GM12878 (cell line): ENCODE measurements around the gene PHF3.
A peak's percentile ranks its signal among the peaks of the same experiment; 100 is the strongest.

Source experiments
- BCL11A ChIP-seq: IDR thresholded peaks from 2 replicates; pipeline ENCODE4 v1.6.1; 2011; ENCODE audit warnings: low read depth, low read length
- BRCA1 ChIP-seq: IDR thresholded peaks from 2 replicates; pipeline ENCODE4 v1.6.1; 2011; ENCODE audit warnings: low read depth, low read length, improper control_type of control experiment
- EZH2 ChIP-seq: IDR thresholded peaks from 2 replicates; pipeline ENCODE4 v1.6.1; 2012; ENCODE audit warnings: low read depth, mild to moderate bottlenecking, control low read depth, inconsistent platforms, low read length, borderline replicate concordance; ENCODE audit not compliant: control insufficient read depth
- FOS ChIP-seq: IDR thresholded peaks from 3 replicates; pipeline ENCODE4 v1.6.1; 2011; ENCODE audit warnings: borderline replicate concordance; ENCODE audit not compliant: insufficient read length; ENCODE audit errors: extremely low read depth
- MEF2A ChIP-seq: IDR thresholded peaks from 2 replicates; pipeline ENCODE4 v1.6.1; 2011; ENCODE audit warnings: low read depth, mild to moderate bottlenecking, low read length, moderate library complexity; ENCODE audit not compliant: insufficient read depth
- POLR2AphosphoS2 ChIP-seq: IDR thresholded peaks from 2 replicates; pipeline ENCODE4 v1.6.1; 2011; ENCODE audit warnings: low read depth, mild to moderate bottlenecking, low read length, improper control_type of control experiment, moderate library complexity
- RAD21 ChIP-seq: IDR thresholded peaks from 2 replicates; pipeline ENCODE4 v1.6.1; 2011; ENCODE audit warnings: mild to moderate bottlenecking, low read depth, low read length, moderate library complexity; ENCODE audit not compliant: insufficient read depth
- SREBF1 ChIP-seq: IDR thresholded peaks from 2 replicates; pipeline ENCODE4 v1.6.1; 2012; ENCODE audit warnings: mild to moderate bottlenecking, low read length
- SRF ChIP-seq, 2 experiments: IDR thresholded peaks; 2 replicates each; pipeline ENCODE4 v1.6.1; 2011; ENCODE audit warnings: low read depth in 2 of 2, low read length in 2 of 2, mild to moderate bottlenecking in 1 of 2, moderate library complexity in 1 of 2
- SUZ12 ChIP-seq: fragments of 200-600 bp; sonication (generic); IDR thresholded peaks from one replicate; pipeline ENCODE4 v1.6.1; 2018; ENCODE audit warnings: antibody characterized with exemption, mild to moderate bottlenecking; ENCODE audit not compliant: unreplicated experiment
- TF ChIP-seq, protein P1 (sequence below): fragments of 450-650 bp; IDR thresholded peaks from 2 replicates; pipeline ENCODE4 v1.6.1; 2017; ENCODE audit warnings: mild to moderate bottlenecking
- TF ChIP-seq, protein P2 (sequence below): IDR thresholded peaks from 2 replicates; pipeline ENCODE4 v1.6.1; 2012; ENCODE audit warnings: mild to moderate bottlenecking, low read depth, low read length
- TF ChIP-seq, protein P3 (sequence below), 3 experiments: IDR thresholded peaks in 2 of 3; conservative IDR thresholded peaks in 1 of 3; 2 replicates each; pipeline ENCODE4 v1.5.1; 2011; ENCODE audit warnings: low read depth in 3 of 3, low read length in 3 of 3, mild to moderate bottlenecking in 3 of 3, control low read depth in 2 of 3, moderate library complexity in 2 of 3, inconsistent platforms in 1 of 3, mixed read lengths in 1 of 3; ENCODE audit not compliant: control insufficient read depth in 2 of 3, insufficient read depth in 1 of 3; ENCODE audit errors: extremely low read depth in 1 of 3
- TF ChIP-seq, protein P4 (sequence below): fragments of 450-650 bp; IDR thresholded peaks from 2 replicates; pipeline ENCODE4 v1.6.1; 2016; ENCODE audit warnings: mild to moderate bottlenecking, moderate library complexity, borderline replicate concordance

DNA sequence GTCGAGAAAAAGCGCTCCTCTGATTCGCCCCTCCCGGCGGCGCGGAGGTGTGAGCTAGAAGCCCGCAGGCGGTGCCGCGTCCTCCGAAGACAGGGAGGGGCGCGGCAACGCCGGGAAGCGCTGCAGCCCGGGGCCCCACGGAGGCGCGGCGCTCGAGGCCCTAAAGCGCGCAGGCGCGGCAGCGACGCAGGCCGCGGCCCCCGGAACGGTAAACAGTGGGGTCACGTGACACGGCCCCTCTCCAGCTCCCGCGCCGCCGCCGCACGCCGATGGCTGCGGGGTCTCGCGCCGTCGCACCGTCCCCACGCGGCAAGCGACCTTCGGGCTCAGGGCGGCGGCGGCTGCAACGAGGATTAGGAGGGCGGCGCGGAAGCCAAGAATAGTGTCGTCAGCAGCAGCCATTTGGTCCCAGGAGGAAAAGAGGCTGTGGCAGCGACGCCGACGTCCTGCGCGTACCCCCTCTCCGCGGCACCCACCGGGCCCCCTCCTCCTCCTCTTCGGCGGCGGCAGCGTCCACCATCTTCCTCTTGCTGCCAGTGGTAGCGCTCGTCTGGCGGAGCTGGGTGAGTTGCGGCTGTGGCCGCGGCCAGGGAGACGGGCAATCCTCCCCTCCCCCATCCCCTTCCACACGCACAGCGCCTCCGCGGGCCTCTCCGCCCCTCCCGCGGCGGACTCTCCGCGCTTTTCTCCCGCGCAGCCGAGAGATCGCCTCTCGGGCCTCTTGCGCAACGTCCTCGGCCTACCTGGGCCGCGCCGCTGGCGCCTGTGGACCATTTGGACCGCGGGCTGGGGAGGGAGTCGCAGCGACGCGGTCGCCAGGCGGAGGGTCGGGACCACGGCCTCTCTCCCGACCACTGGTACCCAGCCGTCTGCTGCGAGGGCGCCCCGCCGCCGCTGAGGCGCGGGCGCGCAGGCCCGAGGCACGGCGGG, at the start of gene PHF3:
- TF ChIP-seq, protein P1, sequence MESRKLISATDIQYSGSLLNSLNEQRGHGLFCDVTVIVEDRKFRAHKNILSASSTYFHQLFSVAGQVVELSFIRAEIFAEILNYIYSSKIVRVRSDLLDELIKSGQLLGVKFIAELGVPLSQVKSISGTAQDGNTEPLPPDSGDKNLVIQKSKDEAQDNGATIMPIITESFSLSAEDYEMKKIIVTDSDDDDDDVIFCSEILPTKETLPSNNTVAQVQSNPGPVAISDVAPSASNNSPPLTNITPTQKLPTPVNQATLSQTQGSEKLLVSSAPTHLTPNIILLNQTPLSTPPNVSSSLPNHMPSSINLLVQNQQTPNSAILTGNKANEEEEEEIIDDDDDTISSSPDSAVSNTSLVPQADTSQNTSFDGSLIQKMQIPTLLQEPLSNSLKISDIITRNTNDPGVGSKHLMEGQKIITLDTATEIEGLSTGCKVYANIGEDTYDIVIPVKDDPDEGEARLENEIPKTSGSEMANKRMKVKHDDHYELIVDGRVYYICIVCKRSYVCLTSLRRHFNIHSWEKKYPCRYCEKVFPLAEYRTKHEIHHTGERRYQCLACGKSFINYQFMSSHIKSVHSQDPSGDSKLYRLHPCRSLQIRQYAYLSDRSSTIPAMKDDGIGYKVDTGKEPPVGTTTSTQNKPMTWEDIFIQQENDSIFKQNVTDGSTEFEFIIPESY: 0 out of 2 replicates have a peak, but pooled peaks have one; percentile 24
- TF ChIP-seq RAD21 (no peak), BCL11A (no peak), SUZ12 (no peak), SRF (IDR thresholded peaks at IDR 0.05; ENCODE audit: low read depth in 2 of 2, low read length in 2 of 2) (no peak), FOS (no peak), BRCA1 (no peak), EZH2 (no peak), POLR2AphosphoS2 (peak; percentile 71; the same call in 1 of the 2 replicates), SREBF1 (no peak), MEF2A (no peak)
- TF ChIP-seq, protein P2, sequence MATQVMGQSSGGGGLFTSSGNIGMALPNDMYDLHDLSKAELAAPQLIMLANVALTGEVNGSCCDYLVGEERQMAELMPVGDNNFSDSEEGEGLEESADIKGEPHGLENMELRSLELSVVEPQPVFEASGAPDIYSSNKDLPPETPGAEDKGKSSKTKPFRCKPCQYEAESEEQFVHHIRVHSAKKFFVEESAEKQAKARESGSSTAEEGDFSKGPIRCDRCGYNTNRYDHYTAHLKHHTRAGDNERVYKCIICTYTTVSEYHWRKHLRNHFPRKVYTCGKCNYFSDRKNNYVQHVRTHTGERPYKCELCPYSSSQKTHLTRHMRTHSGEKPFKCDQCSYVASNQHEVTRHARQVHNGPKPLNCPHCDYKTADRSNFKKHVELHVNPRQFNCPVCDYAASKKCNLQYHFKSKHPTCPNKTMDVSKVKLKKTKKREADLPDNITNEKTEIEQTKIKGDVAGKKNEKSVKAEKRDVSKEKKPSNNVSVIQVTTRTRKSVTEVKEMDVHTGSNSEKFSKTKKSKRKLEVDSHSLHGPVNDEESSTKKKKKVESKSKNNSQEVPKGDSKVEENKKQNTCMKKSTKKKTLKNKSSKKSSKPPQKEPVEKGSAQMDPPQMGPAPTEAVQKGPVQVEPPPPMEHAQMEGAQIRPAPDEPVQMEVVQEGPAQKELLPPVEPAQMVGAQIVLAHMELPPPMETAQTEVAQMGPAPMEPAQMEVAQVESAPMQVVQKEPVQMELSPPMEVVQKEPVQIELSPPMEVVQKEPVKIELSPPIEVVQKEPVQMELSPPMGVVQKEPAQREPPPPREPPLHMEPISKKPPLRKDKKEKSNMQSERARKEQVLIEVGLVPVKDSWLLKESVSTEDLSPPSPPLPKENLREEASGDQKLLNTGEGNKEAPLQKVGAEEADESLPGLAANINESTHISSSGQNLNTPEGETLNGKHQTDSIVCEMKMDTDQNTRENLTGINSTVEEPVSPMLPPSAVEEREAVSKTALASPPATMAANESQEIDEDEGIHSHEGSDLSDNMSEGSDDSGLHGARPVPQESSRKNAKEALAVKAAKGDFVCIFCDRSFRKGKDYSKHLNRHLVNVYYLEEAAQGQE: no peak
- TF ChIP-seq, protein P3, sequence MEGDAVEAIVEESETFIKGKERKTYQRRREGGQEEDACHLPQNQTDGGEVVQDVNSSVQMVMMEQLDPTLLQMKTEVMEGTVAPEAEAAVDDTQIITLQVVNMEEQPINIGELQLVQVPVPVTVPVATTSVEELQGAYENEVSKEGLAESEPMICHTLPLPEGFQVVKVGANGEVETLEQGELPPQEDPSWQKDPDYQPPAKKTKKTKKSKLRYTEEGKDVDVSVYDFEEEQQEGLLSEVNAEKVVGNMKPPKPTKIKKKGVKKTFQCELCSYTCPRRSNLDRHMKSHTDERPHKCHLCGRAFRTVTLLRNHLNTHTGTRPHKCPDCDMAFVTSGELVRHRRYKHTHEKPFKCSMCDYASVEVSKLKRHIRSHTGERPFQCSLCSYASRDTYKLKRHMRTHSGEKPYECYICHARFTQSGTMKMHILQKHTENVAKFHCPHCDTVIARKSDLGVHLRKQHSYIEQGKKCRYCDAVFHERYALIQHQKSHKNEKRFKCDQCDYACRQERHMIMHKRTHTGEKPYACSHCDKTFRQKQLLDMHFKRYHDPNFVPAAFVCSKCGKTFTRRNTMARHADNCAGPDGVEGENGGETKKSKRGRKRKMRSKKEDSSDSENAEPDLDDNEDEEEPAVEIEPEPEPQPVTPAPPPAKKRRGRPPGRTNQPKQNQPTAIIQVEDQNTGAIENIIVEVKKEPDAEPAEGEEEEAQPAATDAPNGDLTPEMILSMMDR (IDR thresholded peaks at IDR 0.05 in 2 of 3, conservative IDR thresholded peaks at IDR 0.05 in 1 of 3; ENCODE audit: control insufficient read depth in 2 of 3, extremely low read depth in 1 of 3, insufficient read depth in 1 of 3, low read depth in 3 of 3, low read length in 3 of 3): peak in 1 of 3 experiments; percentile 9; a peak in 1 of 6 replicates
- TF ChIP-seq, protein P4, sequence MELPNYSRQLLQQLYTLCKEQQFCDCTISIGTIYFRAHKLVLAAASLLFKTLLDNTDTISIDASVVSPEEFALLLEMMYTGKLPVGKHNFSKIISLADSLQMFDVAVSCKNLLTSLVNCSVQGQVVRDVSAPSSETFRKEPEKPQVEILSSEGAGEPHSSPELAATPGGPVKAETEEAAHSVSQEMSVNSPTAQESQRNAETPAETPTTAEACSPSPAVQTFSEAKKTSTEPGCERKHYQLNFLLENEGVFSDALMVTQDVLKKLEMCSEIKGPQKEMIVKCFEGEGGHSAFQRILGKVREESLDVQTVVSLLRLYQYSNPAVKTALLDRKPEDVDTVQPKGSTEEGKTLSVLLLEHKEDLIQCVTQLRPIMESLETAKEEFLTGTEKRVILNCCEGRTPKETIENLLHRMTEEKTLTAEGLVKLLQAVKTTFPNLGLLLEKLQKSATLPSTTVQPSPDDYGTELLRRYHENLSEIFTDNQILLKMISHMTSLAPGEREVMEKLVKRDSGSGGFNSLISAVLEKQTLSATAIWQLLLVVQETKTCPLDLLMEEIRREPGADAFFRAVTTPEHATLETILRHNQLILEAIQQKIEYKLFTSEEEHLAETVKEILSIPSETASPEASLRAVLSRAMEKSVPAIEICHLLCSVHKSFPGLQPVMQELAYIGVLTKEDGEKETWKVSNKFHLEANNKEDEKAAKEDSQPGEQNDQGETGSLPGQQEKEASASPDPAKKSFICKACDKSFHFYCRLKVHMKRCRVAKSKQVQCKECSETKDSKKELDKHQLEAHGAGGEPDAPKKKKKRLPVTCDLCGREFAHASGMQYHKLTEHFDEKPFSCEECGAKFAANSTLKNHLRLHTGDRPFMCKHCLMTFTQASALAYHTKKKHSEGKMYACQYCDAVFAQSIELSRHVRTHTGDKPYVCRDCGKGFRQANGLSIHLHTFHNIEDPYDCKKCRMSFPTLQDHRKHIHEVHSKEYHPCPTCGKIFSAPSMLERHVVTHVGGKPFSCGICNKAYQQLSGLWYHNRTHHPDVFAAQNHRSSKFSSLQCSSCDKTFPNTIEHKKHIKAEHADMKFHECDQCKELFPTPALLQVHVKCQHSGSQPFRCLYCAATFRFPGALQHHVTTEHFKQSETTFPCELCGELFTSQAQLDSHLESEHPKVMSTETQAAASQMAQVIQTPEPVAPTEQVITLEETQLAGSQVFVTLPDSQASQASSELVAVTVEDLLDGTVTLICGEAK: no peak
